Coronary artery (tissue), 2 donors: ENCODE measurements around the gene KRT73.

ENCODE experiments used
- DNase-seq: peaks from one replicate; pipeline ENCODE4 v3.0.0-alpha.2; 2017; ENCODE audit warnings: low spot score
- H3K27ac ChIP-seq, 2 donors: fragments of 200-600 bp; sonication (generic); one replicate each; pipeline ENCODE4 v1.5.1; 2016 to 2019
- H3K4me3 ChIP-seq: fragments of 200-600 bp; sonication (generic); 2 replicates; pipeline ENCODE4 v1.5.1; 2016; ENCODE audit warnings: mild to moderate bottlenecking, moderate library complexity
- TF ChIP-seq, protein P1 (sequence below): fragments of 200-600 bp; sonication (generic); IDR thresholded peaks from one replicate; pipeline ENCODE4 v1.5.1; 2019; ENCODE audit warnings: antibody characterized with exemption

The KRT73 gene

DNA sequence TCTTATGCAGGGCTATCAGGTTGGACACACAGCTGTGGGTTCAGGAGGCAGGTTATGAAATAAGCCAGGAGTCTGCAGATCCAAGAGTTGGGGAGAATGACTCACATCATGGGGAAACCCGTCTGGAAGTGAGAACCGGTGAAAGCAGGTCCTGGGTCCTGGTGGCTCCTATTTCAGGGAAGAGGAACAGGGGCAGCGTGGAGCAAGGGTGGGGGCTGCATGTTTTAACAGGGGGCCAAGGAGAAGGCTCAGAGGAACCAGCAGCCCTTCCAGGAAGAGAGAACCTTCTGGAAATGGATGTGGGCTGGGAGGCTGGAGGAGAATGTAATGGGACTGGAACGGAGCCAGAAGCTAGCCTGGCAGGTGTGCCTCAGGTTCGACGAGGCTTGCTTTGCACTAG lies 36.9 kb downstream of the KRT73 start:
- H3K27ac ChIP-seq = no peak overlapping the region
- DNase-seq = peak; percentile 57
- TF ChIP-seq, protein P1, sequence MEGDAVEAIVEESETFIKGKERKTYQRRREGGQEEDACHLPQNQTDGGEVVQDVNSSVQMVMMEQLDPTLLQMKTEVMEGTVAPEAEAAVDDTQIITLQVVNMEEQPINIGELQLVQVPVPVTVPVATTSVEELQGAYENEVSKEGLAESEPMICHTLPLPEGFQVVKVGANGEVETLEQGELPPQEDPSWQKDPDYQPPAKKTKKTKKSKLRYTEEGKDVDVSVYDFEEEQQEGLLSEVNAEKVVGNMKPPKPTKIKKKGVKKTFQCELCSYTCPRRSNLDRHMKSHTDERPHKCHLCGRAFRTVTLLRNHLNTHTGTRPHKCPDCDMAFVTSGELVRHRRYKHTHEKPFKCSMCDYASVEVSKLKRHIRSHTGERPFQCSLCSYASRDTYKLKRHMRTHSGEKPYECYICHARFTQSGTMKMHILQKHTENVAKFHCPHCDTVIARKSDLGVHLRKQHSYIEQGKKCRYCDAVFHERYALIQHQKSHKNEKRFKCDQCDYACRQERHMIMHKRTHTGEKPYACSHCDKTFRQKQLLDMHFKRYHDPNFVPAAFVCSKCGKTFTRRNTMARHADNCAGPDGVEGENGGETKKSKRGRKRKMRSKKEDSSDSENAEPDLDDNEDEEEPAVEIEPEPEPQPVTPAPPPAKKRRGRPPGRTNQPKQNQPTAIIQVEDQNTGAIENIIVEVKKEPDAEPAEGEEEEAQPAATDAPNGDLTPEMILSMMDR = no peak
- no peak overlapping the region for H3K4me3 ChIP-seq

DNA sequence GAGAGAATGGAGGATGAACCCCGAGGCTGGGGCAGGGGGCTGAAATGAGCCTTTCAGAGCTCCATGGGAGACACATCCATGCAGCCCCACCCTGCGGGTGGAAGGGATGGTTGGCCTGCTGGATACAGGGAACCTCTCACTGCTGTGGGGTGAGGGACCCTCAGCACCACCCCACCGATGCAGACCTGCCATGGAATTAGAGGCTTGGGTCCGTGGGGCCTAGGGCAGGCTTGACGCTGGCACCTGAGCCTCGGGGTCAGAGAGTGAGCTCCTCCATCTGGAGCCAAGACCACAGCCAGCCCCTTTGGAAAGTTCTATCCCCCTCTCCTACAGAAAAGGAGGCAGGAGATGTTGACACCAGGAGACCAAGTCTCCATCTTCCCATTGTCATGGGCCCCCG lies 37.3 kb downstream of the KRT73 start:
- H3K4me3 ChIP-seq = no peak overlapping the region
- DNase-seq = peak; percentile 54
- no peak overlapping the region for H3K27ac ChIP-seq
- TF ChIP-seq, protein P1 = no peak

DNA sequence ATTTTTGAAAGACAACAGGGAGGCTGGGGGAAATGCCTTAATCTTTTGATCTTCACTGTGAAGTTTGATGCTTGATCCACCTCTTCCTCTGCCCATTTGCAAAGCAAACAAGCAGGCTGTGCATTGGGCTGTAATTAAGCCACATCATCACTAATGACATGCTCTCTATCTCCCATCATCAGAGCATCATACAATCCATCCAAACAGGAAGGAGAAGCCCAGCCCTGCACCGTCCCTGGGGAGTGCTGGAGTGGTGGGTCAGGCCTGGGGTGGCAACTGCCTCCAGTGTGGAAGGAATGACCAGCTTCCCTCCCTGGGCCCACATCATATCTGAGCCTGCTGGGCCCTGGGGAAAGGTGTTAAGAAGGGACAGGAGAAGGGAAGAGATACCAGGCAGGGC lies 37.9 kb downstream of the KRT73 start:
- peak; percentile 36 for DNase-seq
- Histone ChIP-seq H3K4me3 (no peak overlapping the region), H3K27ac (no peak overlapping the region)
- TF ChIP-seq, protein P1 = no peak

DNA sequence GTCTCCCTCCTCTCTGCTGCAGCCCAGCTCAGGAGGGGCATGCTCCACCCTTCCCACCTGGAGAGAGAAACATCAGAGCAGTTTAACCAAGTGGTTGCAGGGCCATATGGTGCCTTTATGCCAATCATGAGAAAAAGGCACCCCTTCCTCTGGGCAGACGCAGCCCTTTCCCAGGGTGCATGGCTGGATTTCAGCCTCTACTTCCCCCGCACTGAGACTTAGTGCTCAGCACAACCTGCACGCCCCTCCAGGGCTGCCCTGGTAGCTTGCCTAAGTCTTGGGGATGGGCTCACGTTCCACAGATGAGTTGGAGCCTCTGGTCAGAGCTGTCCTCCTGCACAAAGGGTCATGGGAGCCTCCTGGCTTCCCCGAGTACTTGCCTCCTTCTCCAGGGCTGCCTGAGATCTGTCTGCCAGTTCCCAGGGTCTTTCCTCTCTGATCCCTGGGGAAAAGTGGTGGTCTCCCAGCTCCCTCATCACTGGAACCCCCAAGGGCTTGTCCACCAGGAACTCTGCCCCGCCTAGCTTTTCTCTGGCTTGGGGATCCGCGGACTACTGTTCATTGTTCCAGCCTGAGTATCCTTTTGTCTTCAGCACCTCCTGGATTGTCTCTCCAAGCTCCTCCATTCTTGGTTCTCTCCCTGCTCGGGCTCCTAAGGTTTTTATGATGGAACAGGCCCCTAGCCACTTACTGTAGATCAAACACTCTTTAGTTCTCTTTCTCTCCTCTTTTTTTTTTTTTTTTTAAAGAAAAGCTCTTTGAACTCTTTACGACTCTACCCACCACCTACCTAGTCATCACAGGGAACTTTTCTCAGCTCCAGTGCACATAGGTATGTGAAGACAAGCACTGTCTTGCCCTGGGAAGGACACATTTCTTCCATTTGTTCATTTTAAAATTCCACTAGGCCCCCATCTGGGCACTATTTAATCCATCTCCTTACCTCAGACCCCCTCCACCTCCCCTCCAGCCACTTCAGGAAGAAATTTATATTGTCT lies 38.6 kb downstream of the KRT73 start:
- Histone ChIP-seq H3K4me3 (no peak overlapping the region), H3K27ac (no peak overlapping the region)
- no peak for DNase-seq
- TF ChIP-seq, protein P1 = no peak

DNA sequence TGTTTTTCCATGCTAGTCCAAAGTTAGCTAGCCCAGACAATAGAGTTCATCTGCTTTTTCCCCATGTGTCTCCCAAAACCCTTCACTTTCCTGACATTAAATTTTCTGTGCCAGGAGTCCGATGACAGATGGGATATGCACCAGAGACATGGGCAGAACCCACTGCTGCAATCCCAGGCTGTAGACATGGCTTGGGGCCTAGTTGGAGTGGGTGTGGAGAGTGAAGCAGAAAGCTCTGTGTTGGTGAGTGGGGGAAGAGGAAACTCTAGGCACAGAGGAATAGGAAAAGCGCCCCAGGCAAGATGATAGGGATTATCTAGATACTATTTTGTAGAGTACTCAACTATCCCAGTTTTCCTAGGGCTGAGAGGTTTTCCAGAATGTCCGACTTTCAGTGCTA lies 39.9 kb downstream of the KRT73 start:
- Histone ChIP-seq H3K4me3 (no peak overlapping the region), H3K27ac (no peak overlapping the region)
- no peak for DNase-seq
- TF ChIP-seq, protein P1 = no peak

DNA sequence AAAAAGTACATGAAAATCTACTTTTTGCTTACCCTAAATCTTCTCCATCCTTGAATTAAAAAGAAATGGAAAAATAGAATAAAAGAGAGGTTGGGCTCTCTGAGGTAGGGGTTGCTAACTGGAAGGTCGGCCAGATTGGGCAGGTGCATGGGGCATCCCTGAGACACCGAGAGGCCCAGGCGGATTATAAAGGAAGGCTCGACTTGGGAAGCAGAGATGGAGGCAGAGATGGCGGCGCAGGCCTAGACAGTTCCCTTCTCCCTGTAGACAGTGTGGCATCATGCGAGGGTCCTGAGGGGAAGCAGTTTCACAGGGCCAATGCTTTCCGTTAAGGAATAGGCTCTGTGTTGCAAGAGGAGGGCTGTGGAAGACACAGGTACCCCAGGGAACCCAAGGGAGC lies 41.0 kb downstream of the KRT73 start:
- no peak overlapping the region for H3K27ac ChIP-seq
- no peak overlapping the region for H3K4me3 ChIP-seq
- DNase-seq = no peak
- TF ChIP-seq, protein P1 = no peak

DNA sequence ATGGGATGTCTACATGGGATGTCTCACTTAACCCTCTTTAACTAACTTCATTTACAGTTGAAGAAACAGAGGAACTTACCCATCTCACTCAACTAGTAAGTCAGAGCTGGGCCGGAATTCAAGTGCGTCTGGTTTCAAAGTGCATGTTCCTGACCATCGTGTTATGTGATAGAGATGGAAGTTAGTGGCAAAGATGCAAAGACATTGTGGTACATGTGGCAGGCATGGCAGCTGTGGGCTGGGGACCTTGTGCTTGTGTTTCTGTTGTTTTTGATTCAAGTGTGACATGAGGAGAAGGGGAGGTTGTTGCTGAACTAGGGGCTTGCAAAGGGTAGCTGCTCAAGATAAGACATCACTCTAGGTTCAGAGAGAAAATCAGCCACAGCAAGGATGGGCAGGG lies 42.4 kb downstream of the KRT73 start:
- no peak overlapping the region for H3K4me3 ChIP-seq
- no peak for DNase-seq
- no peak overlapping the region for H3K27ac ChIP-seq

More for the DNA sequence above, 42.4 kb downstream of the KRT73 start:
- TF ChIP-seq, protein P1 = no peak
